ENCODE measurements around the gene HERPUD2.

DNA sequence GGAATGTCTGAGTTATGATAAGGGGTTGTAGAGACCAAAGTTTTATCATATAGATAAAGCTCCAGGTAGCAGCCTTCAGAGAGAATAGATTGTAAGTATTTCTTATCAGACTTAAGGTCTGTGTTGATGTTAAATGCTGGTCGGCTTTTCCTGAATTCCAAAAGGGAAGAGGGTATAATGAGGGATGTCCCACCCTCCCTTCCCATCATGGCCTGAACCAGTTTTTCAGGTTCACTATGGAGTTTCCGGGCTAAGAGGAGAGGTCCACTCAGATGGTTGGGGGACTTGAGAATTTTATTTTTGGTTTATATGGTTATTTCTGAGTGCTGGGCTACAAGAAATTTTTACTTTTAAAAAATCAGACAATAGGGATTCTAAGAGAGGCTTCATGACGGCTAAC, 45.2 kb downstream of the HERPUD2 start:
- no peak for TF ChIP-seq POLR2A (IDR thresholded peaks at IDR 0.05)
- TF ChIP-seq, protein P1, sequence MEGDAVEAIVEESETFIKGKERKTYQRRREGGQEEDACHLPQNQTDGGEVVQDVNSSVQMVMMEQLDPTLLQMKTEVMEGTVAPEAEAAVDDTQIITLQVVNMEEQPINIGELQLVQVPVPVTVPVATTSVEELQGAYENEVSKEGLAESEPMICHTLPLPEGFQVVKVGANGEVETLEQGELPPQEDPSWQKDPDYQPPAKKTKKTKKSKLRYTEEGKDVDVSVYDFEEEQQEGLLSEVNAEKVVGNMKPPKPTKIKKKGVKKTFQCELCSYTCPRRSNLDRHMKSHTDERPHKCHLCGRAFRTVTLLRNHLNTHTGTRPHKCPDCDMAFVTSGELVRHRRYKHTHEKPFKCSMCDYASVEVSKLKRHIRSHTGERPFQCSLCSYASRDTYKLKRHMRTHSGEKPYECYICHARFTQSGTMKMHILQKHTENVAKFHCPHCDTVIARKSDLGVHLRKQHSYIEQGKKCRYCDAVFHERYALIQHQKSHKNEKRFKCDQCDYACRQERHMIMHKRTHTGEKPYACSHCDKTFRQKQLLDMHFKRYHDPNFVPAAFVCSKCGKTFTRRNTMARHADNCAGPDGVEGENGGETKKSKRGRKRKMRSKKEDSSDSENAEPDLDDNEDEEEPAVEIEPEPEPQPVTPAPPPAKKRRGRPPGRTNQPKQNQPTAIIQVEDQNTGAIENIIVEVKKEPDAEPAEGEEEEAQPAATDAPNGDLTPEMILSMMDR (IDR thresholded peaks at IDR 0.05), result no peak
